T-helper 1 cell treated with Interleukin-12 subunit alpha and Interleukin-12 subunit beta and Interleukin-4 antibody, amounts not matched to agents 30 ng/mL and 1 ng/mL, for 36 hours (primary cell): ENCODE results near the gene ANO1. TPM values are rescaled to one million over a fixed set of nuclear protein-coding genes. Genes with fewer than 3 reads are reported as not detected.

Source experiments
- intact Hi-C: fragments of 100-400 bp; cut with micrococcal nuclease; formaldehyde crosslinking; loops from one replicate; pipeline ENCODE4 v1.15.1; 2024
- total RNA-seq: library from RNA; stranded (reverse); gene quantifications from 2 replicates; pipeline ENCODE4 v1.2.3, GENCODE V29; 2022

Gene ANO1
- total RNA-seq, 1 donor from 2014 or later, result not detected

GRCh38 chr11:70135625-70136059, 57.5 kb downstream of the ANO1 start:
- intact Hi-C loops, result no loop called here

- intact Hi-C loops, result no loop called here
Observed at GRCh38 chr11:70137383-70137782, 59.3 kb downstream of the ANO1 start.

GRCh38 chr11:70138403-70138802, 60.3 kb downstream of the ANO1 start:
- intact Hi-C loops, result no loop called here

GRCh38 chr11:70139785-70140410, 61.8 kb downstream of the ANO1 start:
- intact Hi-C loops, result no loop called here

GRCh38 chr11:70140711-70141485, 62.8 kb downstream of the ANO1 start:
- intact Hi-C loops, result no loop called here

GRCh38 chr11:70141486-70142220, 63.5 kb downstream of the ANO1 start:
- intact Hi-C loops, result no loop called here

GRCh38 chr11:70142221-70142875, 64.2 kb downstream of the ANO1 start:
- intact Hi-C loops, result no loop called here

GRCh38 chr11:70144262-70144661, 66.1 kb downstream of the ANO1 start:
- intact Hi-C loops, result no loop called here

GRCh38 chr11:70145071-70145470, 67.0 kb downstream of the ANO1 start:
- intact Hi-C loops, result no loop called here

- intact Hi-C loops, result no loop called here
Observed at GRCh38 chr11:70145841-70146240, 67.7 kb downstream of the ANO1 start.

- intact Hi-C loops, result no loop called here
Observed at GRCh38 chr11:70146299-70146698, 68.2 kb downstream of the ANO1 start.

GRCh38 chr11:70146895-70147520, 68.9 kb downstream of the ANO1 start:
- intact Hi-C loops, result no loop called here

- intact Hi-C loops, result no loop called here
Observed at GRCh38 chr11:70147668-70148067, 69.6 kb downstream of the ANO1 start.

GRCh38 chr11:70151671-70152070, 73.6 kb downstream of the ANO1 start:
- intact Hi-C loops, result no loop called here

- intact Hi-C loops, result no loop called here
Observed at GRCh38 chr11:70153133-70153727, 75.1 kb downstream of the ANO1 start.

GRCh38 chr11:70155386-70155785, 77.3 kb downstream of the ANO1 start:
- intact Hi-C loops, result no loop called here

GRCh38 chr11:70156291-70157037, 78.3 kb downstream of the ANO1 start:
- intact Hi-C loops, result no loop called here

GRCh38 chr11:70158201-70158600, 80.1 kb downstream of the ANO1 start:
- intact Hi-C loops, result no loop called here

- intact Hi-C loops, result no loop called here
Observed at GRCh38 chr11:70158757-70159389, 80.8 kb downstream of the ANO1 start.
